ENCODE data around the gene LONRF3.

The LONRF3 gene

GRCh38 chrX:119007189-119007770 lies 32.9 kb downstream of the LONRF3 start:
- no peak overlapping the region for H3K27ac ChIP-seq
- no peak for TF ChIP-seq CTCF (IDR thresholded peaks at IDR 0.05)
- TF ChIP-seq ZFX (IDR thresholded peaks at IDR 0.05; ENCODE audit: borderline replicate concordance), result no peak

- peak; percentile 70 for TF ChIP-seq CTCF (IDR thresholded peaks at IDR 0.05)
- TF ChIP-seq ZFX (IDR thresholded peaks at IDR 0.05; ENCODE audit: borderline replicate concordance), result no peak
- no peak overlapping the region for H3K27ac ChIP-seq
Measured at GRCh38 chrX:119008110-119008744, 33.8 kb downstream of the LONRF3 start.

- TF ChIP-seq ZFX (IDR thresholded peaks at IDR 0.05; ENCODE audit: borderline replicate concordance) (no peak), CTCF (IDR thresholded peaks at IDR 0.05) (no peak)
- no peak overlapping the region for H3K27ac ChIP-seq
Measured at GRCh38 chrX:119009071-119009470, 34.7 kb downstream of the LONRF3 start.

GRCh38 chrX:119010491-119010890 lies 36.1 kb downstream of the LONRF3 start:
- TF ChIP-seq CTCF (IDR thresholded peaks at IDR 0.05) (no peak), ZFX (IDR thresholded peaks at IDR 0.05; ENCODE audit: borderline replicate concordance) (no peak)
- H3K27ac ChIP-seq, result no peak overlapping the region

- TF ChIP-seq ZFX (IDR thresholded peaks at IDR 0.05; ENCODE audit: borderline replicate concordance) (no peak), CTCF (IDR thresholded peaks at IDR 0.05) (no peak)
- H3K27ac ChIP-seq, result no peak overlapping the region
Measured at GRCh38 chrX:119013164-119013563, 38.7 kb downstream of the LONRF3 start.

- no peak for TF ChIP-seq CTCF (IDR thresholded peaks at IDR 0.05)
- TF ChIP-seq ZFX (IDR thresholded peaks at IDR 0.05; ENCODE audit: borderline replicate concordance), result no peak
- no peak overlapping the region for H3K27ac ChIP-seq
Measured at GRCh38 chrX:119015407-119016237, 41.2 kb downstream of the LONRF3 start.

GRCh38 chrX:119017077-119017476 lies 42.7 kb downstream of the LONRF3 start:
- H3K27ac ChIP-seq, result no peak overlapping the region
- no peak for TF ChIP-seq ZFX (IDR thresholded peaks at IDR 0.05; ENCODE audit: borderline replicate concordance)
- TF ChIP-seq CTCF (IDR thresholded peaks at IDR 0.05), result no peak
